ENCODE results near the gene NFIA.

Gene NFIA

GRCh38 chr1:61491497-61491896 lies 409.1 kb downstream of the NFIA start:
- no peak overlapping the region for H3K4ac ChIP-seq (ENCODE audit: low read depth in 1 of 2, low read length in 2 of 2)
- H2AFZ ChIP-seq (ENCODE audit: low read depth, low read length), result no peak overlapping the region
- no peak overlapping the region for H3K14ac ChIP-seq (ENCODE audit: low read length in 2 of 2)
- H4K91ac ChIP-seq (ENCODE audit: low read length), result no peak overlapping the region
- no peaks in the 10 kb centered on the region for H3K27me3 ChIP-seq (ENCODE audit: control insufficient read depth in 1 of 2, insufficient read depth in 1 of 2, low read length in 2 of 2)
- H3K18ac ChIP-seq (ENCODE audit: low read depth in 1 of 2, low read length in 2 of 2), result no peak overlapping the region
- no peaks in the 10 kb centered on the region for H3K9me3 ChIP-seq (ENCODE audit: control insufficient read depth, low read length)
- no peak overlapping the region for H2BK120ac ChIP-seq (ENCODE audit: low read depth, low read length)
- DNase-seq, result no peak
- no peak overlapping the region for H3K4me2 ChIP-seq (ENCODE audit: low read length, poor library complexity, severe bottlenecking)
- no peak overlapping the region for H2BK12ac ChIP-seq (ENCODE audit: low read length in 2 of 2)
- no peak overlapping the region for H2AK5ac ChIP-seq (ENCODE audit: low read length, severe bottlenecking)
- no peak overlapping the region for H4K8ac ChIP-seq (ENCODE audit: low read length)
- H3K23ac ChIP-seq (ENCODE audit: low read length in 2 of 2), result no peak overlapping the region
- no peaks in the 10 kb centered on the region for H3K79me1 ChIP-seq (replicated peaks; ENCODE audit: low read length, poor library complexity, severe bottlenecking)
- H3K36me3 ChIP-seq (ENCODE audit: control insufficient read depth in 1 of 2, insufficient read depth in 2 of 2, low read depth in 1 of 2, low read length in 2 of 2), result no peaks in the 10 kb centered on the region
- H2BK5ac ChIP-seq (ENCODE audit: low read depth, low read length, poor library complexity, severe bottlenecking), result no peak overlapping the region
- no peak overlapping the region for H3K4me3 ChIP-seq (ENCODE audit: insufficient read depth in 1 of 2, low read depth in 1 of 2, low read length in 2 of 2)
- H2BK15ac ChIP-seq (ENCODE audit: low read depth, poor library complexity, severe bottlenecking), result no peak overlapping the region
- 63% methylated on average over 4 of the region's 4 CpGs for WGBS
- H3K4me1 ChIP-seq (ENCODE audit: control insufficient read depth, insufficient read depth, low read depth, low read length), result no peaks in the 10 kb centered on the region
- no peak overlapping the region for H3K27ac ChIP-seq (ENCODE audit: low read length, poor library complexity, severe bottlenecking)
- H3K9ac ChIP-seq (ENCODE audit: low read length), result no peak overlapping the region

DNA sequence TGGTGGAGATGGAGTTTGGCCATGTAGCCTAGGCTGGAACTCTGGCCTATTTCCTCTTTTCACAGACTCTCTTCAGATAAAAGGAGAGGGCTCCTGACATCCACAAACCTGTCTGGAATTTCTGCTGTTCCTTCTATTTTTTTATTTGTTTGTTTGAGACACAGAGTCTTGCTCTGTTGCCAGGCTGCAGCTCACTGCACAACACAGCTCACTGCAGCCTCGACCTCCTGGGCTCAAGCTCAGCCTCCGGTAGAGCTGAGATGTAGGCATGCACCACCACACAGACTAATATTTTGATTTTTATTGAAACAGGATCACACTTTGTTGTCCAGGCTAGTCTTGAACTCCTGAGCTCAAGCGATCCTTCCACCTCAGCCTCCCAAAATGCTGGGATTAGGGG lies 411.6 kb downstream of the NFIA start:
- H2BK5ac ChIP-seq (ENCODE audit: low read depth, low read length, poor library complexity, severe bottlenecking), result no peak overlapping the region
- H2BK120ac ChIP-seq (ENCODE audit: low read depth, low read length), result no peak overlapping the region
- no peak overlapping the region for H4K8ac ChIP-seq (ENCODE audit: low read length)
- no peaks in the 10 kb centered on the region for H3K79me1 ChIP-seq (replicated peaks; ENCODE audit: low read length, poor library complexity, severe bottlenecking)
- H3K23ac ChIP-seq (ENCODE audit: low read length in 2 of 2), result no peak overlapping the region
- no peak overlapping the region for H3K4me3 ChIP-seq (ENCODE audit: insufficient read depth in 1 of 2, low read depth in 1 of 2, low read length in 2 of 2)
- H3K4me1 ChIP-seq (ENCODE audit: control insufficient read depth, insufficient read depth, low read depth, low read length), result no peaks in the 10 kb centered on the region
- no peak overlapping the region for H3K9ac ChIP-seq (ENCODE audit: low read length)
- H2BK15ac ChIP-seq (ENCODE audit: low read depth, poor library complexity, severe bottlenecking), result no peak overlapping the region
- no peak overlapping the region for H3K18ac ChIP-seq (ENCODE audit: low read depth in 1 of 2, low read length in 2 of 2)
- no peak overlapping the region for H2BK12ac ChIP-seq (ENCODE audit: low read length in 2 of 2)
- H3K4me2 ChIP-seq (ENCODE audit: low read length, poor library complexity, severe bottlenecking), result no peak overlapping the region
- no peak overlapping the region for H4K91ac ChIP-seq (ENCODE audit: low read length)
- H3K27ac ChIP-seq (ENCODE audit: low read length, poor library complexity, severe bottlenecking), result no peak overlapping the region
- no peak overlapping the region for H2AFZ ChIP-seq (ENCODE audit: low read depth, low read length)
- no peaks in the 10 kb centered on the region for H3K27me3 ChIP-seq (ENCODE audit: control insufficient read depth in 1 of 2, insufficient read depth in 1 of 2, low read length in 2 of 2)
- H3K36me3 ChIP-seq (ENCODE audit: control insufficient read depth in 1 of 2, insufficient read depth in 2 of 2, low read depth in 1 of 2, low read length in 2 of 2), result no peaks in the 10 kb centered on the region
- no peak overlapping the region for H3K14ac ChIP-seq (ENCODE audit: low read length in 2 of 2)
- no peak overlapping the region for H3K4ac ChIP-seq (ENCODE audit: low read depth in 1 of 2, low read length in 2 of 2)
- no peak for DNase-seq
- no peaks in the 10 kb centered on the region for H3K9me3 ChIP-seq (ENCODE audit: control insufficient read depth, low read length)
- H2AK5ac ChIP-seq (ENCODE audit: low read length, severe bottlenecking), result no peak overlapping the region
- 72% methylated on average over 3 of the region's 3 CpGs for WGBS

GRCh38 chr1:61496501-61496900 lies 414.1 kb downstream of the NFIA start:
- H2BK15ac ChIP-seq (ENCODE audit: low read depth, poor library complexity, severe bottlenecking), result no peak overlapping the region
- no peaks in the 10 kb centered on the region for H3K36me3 ChIP-seq (ENCODE audit: control insufficient read depth in 1 of 2, insufficient read depth in 2 of 2, low read depth in 1 of 2, low read length in 2 of 2)
- no peak overlapping the region for H4K91ac ChIP-seq (ENCODE audit: low read length)
- no peak overlapping the region for H3K14ac ChIP-seq (ENCODE audit: low read length in 2 of 2)
- H3K9ac ChIP-seq (ENCODE audit: low read length), result no peak overlapping the region
- DNase-seq, result no peak
- H2BK12ac ChIP-seq (ENCODE audit: low read length in 2 of 2), result no peak overlapping the region
- no peak overlapping the region for H3K4ac ChIP-seq (ENCODE audit: low read depth in 1 of 2, low read length in 2 of 2)
- H2AK5ac ChIP-seq (ENCODE audit: low read length, severe bottlenecking), result no peak overlapping the region
- H3K79me1 ChIP-seq (replicated peaks; ENCODE audit: low read length, poor library complexity, severe bottlenecking), result no peaks in the 10 kb centered on the region
- no peak overlapping the region for H3K4me2 ChIP-seq (ENCODE audit: low read length, poor library complexity, severe bottlenecking)
- no CpG with 5 or more reads among the region's 4 CpGs for WGBS
- H3K4me1 ChIP-seq (ENCODE audit: control insufficient read depth, insufficient read depth, low read depth, low read length), result no peaks in the 10 kb centered on the region
- no peak overlapping the region for H2BK5ac ChIP-seq (ENCODE audit: low read depth, low read length, poor library complexity, severe bottlenecking)
- no peaks in the 10 kb centered on the region for H3K9me3 ChIP-seq (ENCODE audit: control insufficient read depth, low read length)
- no peak overlapping the region for H3K18ac ChIP-seq (ENCODE audit: low read depth in 1 of 2, low read length in 2 of 2)
- H3K4me3 ChIP-seq (ENCODE audit: insufficient read depth in 1 of 2, low read depth in 1 of 2, low read length in 2 of 2), result no peak overlapping the region
- H2AFZ ChIP-seq (ENCODE audit: low read depth, low read length), result no peak overlapping the region
- H3K27ac ChIP-seq (ENCODE audit: low read length, poor library complexity, severe bottlenecking), result no peak overlapping the region
- H4K8ac ChIP-seq (ENCODE audit: low read length), result no peak overlapping the region
- H3K27me3 ChIP-seq (ENCODE audit: control insufficient read depth in 1 of 2, insufficient read depth in 1 of 2, low read length in 2 of 2), result peaks cover 0 to 5% of the 10 kb centered on the region in 2 experiments
- H3K23ac ChIP-seq (ENCODE audit: low read length in 2 of 2), result no peak overlapping the region
- no peak overlapping the region for H2BK120ac ChIP-seq (ENCODE audit: low read depth, low read length)

- Histone ChIP-seq H2AFZ (ENCODE audit: low read depth, low read length) (no peak overlapping the region), H3K36me3 (ENCODE audit: control insufficient read depth in 1 of 2, insufficient read depth in 2 of 2, low read depth in 1 of 2, low read length in 2 of 2) (no peaks in the 10 kb centered on the region), H2AK5ac (ENCODE audit: low read length, severe bottlenecking) (no peak overlapping the region), H3K4me3 (ENCODE audit: insufficient read depth in 1 of 2, low read depth in 1 of 2, low read length in 2 of 2) (no peak overlapping the region), H3K4me1 (ENCODE audit: control insufficient read depth, insufficient read depth, low read depth, low read length) (no peaks in the 10 kb centered on the region), H4K91ac (ENCODE audit: low read length) (no peak overlapping the region), H3K4me2 (ENCODE audit: low read length, poor library complexity, severe bottlenecking) (no peak overlapping the region), H3K14ac (ENCODE audit: low read length in 2 of 2) (no peak overlapping the region), H2BK5ac (ENCODE audit: low read depth, low read length, poor library complexity, severe bottlenecking) (no peak overlapping the region), H4K8ac (ENCODE audit: low read length) (no peak overlapping the region), H3K9me3 (ENCODE audit: control insufficient read depth, low read length) (no peaks in the 10 kb centered on the region), H3K9ac (ENCODE audit: low read length) (no peak overlapping the region), H2BK120ac (ENCODE audit: low read depth, low read length) (no peak overlapping the region), H3K27ac (ENCODE audit: low read length, poor library complexity, severe bottlenecking) (no peak overlapping the region), H2BK12ac (ENCODE audit: low read length in 2 of 2) (no peak overlapping the region), H3K23ac (ENCODE audit: low read length in 2 of 2) (no peak overlapping the region), H3K4ac (ENCODE audit: low read depth in 1 of 2, low read length in 2 of 2) (no peak overlapping the region), H2BK15ac (ENCODE audit: low read depth, poor library complexity, severe bottlenecking) (no peak overlapping the region), H3K27me3 (ENCODE audit: control insufficient read depth in 1 of 2, insufficient read depth in 1 of 2, low read length in 2 of 2) (peaks cover 0 to 7% of the 10 kb centered on the region in 2 experiments), H3K18ac (ENCODE audit: low read depth in 1 of 2, low read length in 2 of 2) (no peak overlapping the region), H3K79me1 (replicated peaks; ENCODE audit: low read length, poor library complexity, severe bottlenecking) (no peaks in the 10 kb centered on the region)
- WGBS, result 91% methylated on average over 3 of the region's 3 CpGs
- no peak for DNase-seq
Observed at GRCh38 chr1:61497013-61497412, 414.7 kb downstream of the NFIA start.

All from mesenchymal stem cell (in vitro differentiated cells and primary cell).